ENCODE measurements around the gene PNKP.

- TF ChIP-seq CTCF (conservative IDR thresholded peaks at IDR 0.05; ENCODE audit: low read length) (no peak), EZH2phosphoT487 (IDR thresholded peaks at IDR 0.05; ENCODE audit: borderline replicate concordance) (no peak)
Measured at GRCh38 chr19:49895566-49896297, 28.4 kb upstream of the PNKP start.
